Thoracic aorta (tissue), 2 donors: Measurements from ENCODE around the gene SH3GL2. TPM values are rescaled to one million over a fixed set of nuclear protein-coding genes. Genes with fewer than 3 reads are reported as not detected.

Experiments
- ATAC-seq: fragments of 150-250 bp; one replicate; pipeline ENCODE4 v1.8.0; 2017; ENCODE audit warnings: low read depth; ENCODE audit not compliant: insufficient number of reproducible peaks, low FRiP score
- DNase-seq: peaks from one replicate; pipeline ENCODE4 v3.0.0-alpha.2; 2020; ENCODE audit warnings: low spot score
- H3K27ac ChIP-seq, 2 donors: fragments of 200-600 bp; sonication (generic); 1 replicate in 1 of 2; 2 replicates in 1 of 2; pipeline ENCODE4 v1.5.1; 2016; ENCODE audit warnings: mild to moderate bottlenecking in 2 of 2, moderate library complexity in 2 of 2
- H3K27me3 ChIP-seq: fragments of 200-600 bp; sonication (generic); replicated peaks from 2 replicates; pipeline ENCODE4 v1.6.0; 2016; ENCODE audit warnings: mild to moderate bottlenecking; ENCODE audit not compliant: insufficient read depth
- H3K36me3 ChIP-seq: fragments of 200-600 bp; sonication (generic); one replicate; pipeline ENCODE4 v1.5.1; 2016
- H3K4me1 ChIP-seq, 2 donors: fragments of 200-600 bp; sonication (generic); 1 replicate in 1 of 2; 2 replicates in 1 of 2; pipeline versions ENCODE4 v1.5.1 to v1.6.0; 2016; ENCODE audit warnings: low read depth in 2 of 2, mild to moderate bottlenecking in 1 of 2; ENCODE audit not compliant: control insufficient read depth in 1 of 2
- H3K4me3 ChIP-seq: fragments of 200-600 bp; sonication (generic); 2 replicates; pipeline ENCODE4 v1.5.1; 2016; ENCODE audit warnings: mild to moderate bottlenecking
- H3K9me3 ChIP-seq: fragments of 200-600 bp; sonication (generic); 2 replicates; pipeline ENCODE4 v1.5.1; 2016
- total RNA-seq, 2 donors: library from RNA; depleted of rRNA; stranded (reverse); fragments of >200 nt; gene quantifications; one replicate each; pipeline versions ENCODE4 v1.1.0 to v1.2.3, GENCODE V29; 2016
- TF ChIP-seq, protein P1 (sequence below): fragments of 200-600 bp; sonication (generic); IDR thresholded peaks from one replicate; pipeline ENCODE4 v1.5.1; 2019; ENCODE audit warnings: antibody characterized with exemption

SH3GL2 gene
- total RNA-seq, 2 donors from 2014 or later: not detected

DNA sequence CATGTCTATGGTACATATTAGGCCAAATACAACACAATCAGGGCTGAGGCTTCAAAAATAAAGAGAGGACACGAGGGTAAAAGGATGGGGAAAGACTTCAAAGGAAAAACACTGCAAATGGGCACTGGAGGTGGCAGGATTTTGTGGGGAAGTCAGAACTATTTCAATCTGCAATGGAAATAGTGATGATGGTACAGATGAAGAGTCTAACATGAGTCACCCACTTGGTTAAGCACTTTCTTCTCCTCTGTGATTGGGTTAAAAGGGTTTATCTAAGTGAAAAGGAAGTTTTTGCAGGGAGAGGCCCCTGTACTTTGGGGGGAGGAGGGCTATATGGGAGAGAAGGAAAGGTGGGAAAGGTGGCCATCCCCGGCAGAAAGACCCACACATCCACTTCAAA lies 4.5 kb upstream of the SH3GL2 start:
- no peak for DNase-seq
- peaks cover 0 to 13% of the 10 kb centered on the region in 2 donors for H3K4me1 ChIP-seq
- no peak overlapping the region for H3K4me3 ChIP-seq
- H3K27me3 ChIP-seq: no peaks in the 10 kb centered on the region
- no peaks in the 10 kb centered on the region for H3K36me3 ChIP-seq
- ATAC-seq: no peak
- no peak overlapping the region for H3K27ac ChIP-seq
- TF ChIP-seq, protein P1, sequence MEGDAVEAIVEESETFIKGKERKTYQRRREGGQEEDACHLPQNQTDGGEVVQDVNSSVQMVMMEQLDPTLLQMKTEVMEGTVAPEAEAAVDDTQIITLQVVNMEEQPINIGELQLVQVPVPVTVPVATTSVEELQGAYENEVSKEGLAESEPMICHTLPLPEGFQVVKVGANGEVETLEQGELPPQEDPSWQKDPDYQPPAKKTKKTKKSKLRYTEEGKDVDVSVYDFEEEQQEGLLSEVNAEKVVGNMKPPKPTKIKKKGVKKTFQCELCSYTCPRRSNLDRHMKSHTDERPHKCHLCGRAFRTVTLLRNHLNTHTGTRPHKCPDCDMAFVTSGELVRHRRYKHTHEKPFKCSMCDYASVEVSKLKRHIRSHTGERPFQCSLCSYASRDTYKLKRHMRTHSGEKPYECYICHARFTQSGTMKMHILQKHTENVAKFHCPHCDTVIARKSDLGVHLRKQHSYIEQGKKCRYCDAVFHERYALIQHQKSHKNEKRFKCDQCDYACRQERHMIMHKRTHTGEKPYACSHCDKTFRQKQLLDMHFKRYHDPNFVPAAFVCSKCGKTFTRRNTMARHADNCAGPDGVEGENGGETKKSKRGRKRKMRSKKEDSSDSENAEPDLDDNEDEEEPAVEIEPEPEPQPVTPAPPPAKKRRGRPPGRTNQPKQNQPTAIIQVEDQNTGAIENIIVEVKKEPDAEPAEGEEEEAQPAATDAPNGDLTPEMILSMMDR: no peak
- H3K9me3 ChIP-seq: no peaks in the 10 kb centered on the region

DNA sequence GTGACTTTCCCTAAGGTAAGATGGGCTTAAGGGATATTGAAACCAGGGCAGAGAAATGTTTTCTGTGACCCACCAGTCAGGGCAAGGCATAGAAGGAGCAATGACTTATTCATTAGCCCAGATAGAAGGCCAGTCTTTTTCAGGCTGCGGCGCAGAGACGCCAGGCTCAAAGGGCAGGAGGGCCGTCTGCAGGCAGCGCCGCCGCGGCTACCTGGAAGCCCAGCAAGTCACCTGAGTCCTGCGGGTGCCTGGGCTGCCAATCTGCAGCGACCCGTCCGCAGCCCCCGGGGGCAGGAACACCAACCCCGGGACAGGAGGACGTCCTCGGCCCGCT lies 322 bp upstream of the SH3GL2 start:
- Histone ChIP-seq H3K4me1 (peaks cover 0 to 17% of the 10 kb centered on the region in 2 donors), H3K9me3 (no peaks in the 10 kb centered on the region), H3K4me3 (peak overlapping the region; percentile 70), H3K36me3 (no peaks in the 10 kb centered on the region), H3K27ac (no peak overlapping the region), H3K27me3 (no peaks in the 10 kb centered on the region)
- no peak for DNase-seq
- TF ChIP-seq, protein P1: no peak
- ATAC-seq: no peak

DNA sequence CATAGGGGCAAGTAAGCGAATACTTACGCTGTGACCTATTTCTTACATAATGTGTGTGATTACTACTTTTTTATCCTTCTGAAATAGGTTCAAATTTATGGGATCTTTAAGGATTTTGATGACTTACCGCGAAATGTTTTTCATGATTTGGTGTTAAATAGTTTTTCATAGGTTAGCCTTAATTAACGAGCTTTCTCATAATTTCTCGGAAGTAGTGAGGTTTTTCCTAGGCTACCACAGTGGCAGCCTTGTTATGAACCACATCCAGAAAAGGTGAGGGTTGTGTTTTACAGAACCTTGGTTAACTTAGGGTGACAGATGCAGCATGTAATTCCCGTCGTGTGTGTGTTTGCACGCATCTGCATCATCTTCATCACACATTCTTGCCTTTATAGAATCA lies 1.3 kb downstream of the SH3GL2 start:
- Histone ChIP-seq H3K27ac (no peak overlapping the region), H3K36me3 (no peaks in the 10 kb centered on the region), H3K27me3 (no peaks in the 10 kb centered on the region), H3K4me1 (peaks cover 0 to 17% of the 10 kb centered on the region in 2 donors), H3K4me3 (no peak overlapping the region), H3K9me3 (no peaks in the 10 kb centered on the region)
- TF ChIP-seq, protein P1: no peak
- no peak for ATAC-seq
- DNase-seq: no peak

DNA sequence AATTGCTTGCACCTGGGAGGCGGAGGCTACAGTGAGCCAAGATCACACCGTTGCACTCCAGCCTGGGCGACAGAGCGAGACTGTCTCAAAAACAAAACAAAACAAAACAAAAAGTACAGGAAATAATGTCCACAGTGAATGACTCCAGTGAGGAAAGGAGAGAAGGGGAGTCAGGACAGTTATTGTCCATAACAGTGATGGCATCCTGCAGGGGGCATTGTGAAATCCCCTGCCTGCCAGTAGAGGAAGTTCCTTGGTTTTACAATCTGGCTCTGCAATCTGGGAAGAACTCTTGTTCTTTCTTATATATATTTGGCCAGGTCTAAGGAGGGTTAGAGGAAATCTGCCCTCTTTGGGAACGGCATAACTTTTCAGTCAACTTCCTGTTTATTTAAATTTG lies 8.2 kb downstream of the SH3GL2 start:
- H3K9me3 ChIP-seq: no peaks in the 10 kb centered on the region
- H3K27me3 ChIP-seq: no peaks in the 10 kb centered on the region
- DNase-seq: no peak
- H3K36me3 ChIP-seq: no peaks in the 10 kb centered on the region
- H3K4me3 ChIP-seq: no peak overlapping the region
- TF ChIP-seq, protein P1: no peak
- H3K27ac ChIP-seq: no peak overlapping the region
- H3K4me1 ChIP-seq: no peaks in the 10 kb centered on the region
- ATAC-seq: no peak

DNA sequence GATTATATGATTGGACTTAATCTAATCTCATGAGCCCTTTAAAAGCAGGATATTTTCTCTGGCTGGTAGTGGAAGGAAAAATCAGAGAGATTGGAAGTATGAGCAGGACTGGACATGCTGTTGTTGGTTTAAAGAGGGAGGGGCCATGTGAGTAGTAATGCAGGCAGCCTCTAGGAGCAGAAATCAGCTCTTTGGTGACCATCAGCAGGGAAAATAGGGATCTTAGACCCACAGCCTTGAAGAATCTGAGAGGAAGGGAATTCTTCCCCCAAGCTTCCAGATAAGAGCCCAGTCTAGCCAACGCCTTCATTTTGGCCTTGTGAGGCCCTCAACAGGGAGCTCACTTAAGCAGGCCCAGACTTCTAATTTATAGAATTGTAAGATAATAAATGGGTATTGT lies 9.5 kb downstream of the SH3GL2 start:
- Histone ChIP-seq H3K27ac (no peak overlapping the region), H3K9me3 (no peaks in the 10 kb centered on the region), H3K4me3 (no peak overlapping the region), H3K36me3 (no peaks in the 10 kb centered on the region), H3K27me3 (no peaks in the 10 kb centered on the region), H3K4me1 (no peaks in the 10 kb centered on the region)
- TF ChIP-seq, protein P1: no peak
- ATAC-seq (no peak), DNase-seq (no peak)
